Right cardiac atrium (tissue), 5 donors: ENCODE results near the gene SYCP3. TPM values are rescaled to one million over a fixed set of nuclear protein-coding genes. Genes with fewer than 3 reads are reported as not detected.

Experiments
- polyA plus RNA-seq: library from polyadenylated mRNA; stranded (reverse); fragments of 200-250 nt; gene quantifications from one replicate; pipeline ENCODE4 v1.2.3, GENCODE V29; 2013
- total RNA-seq, 4 donors: library from RNA; stranded (reverse); fragmentation: NEBNext Ultra II Directional; extraction: Animal tissue kit (Norgen Biotek cat#: 25700); gene quantifications; one replicate each; pipeline ENCODE4 v1.2.1, GENCODE V29; 2021
- donor health status: healthy with polysubstance abuse.
- donor health status: DM: no; HTN: yes; CAD: no.
- donor health status: DM: no; HTN: no; CAD: no.
- donor health status: DM: no; HTN: yes; CAD: no; lungs with severe emphysema.
- donor health status: DM: yes; HTN: yes; CAD: no.

SYCP3 gene
- total and polyA plus RNA-seq, 5 donors: 0.05 to 0.18 TPM; not detected in 3

Other genes starting within 250 kb of the SYCP3 start
- 10 to 100 TPM; 10.3 to 27.9 (median 18.8) TPM for gene MYBPC1, start 144.5 kb downstream of the SYCP3 start, total RNA-seq
- gene MYBPC1, start 144.5 kb downstream of the SYCP3 start, polyA plus RNA-seq: 15.7 TPM
- gene CHPT1, start 41.8 kb downstream of the SYCP3 start, total RNA-seq: 100 to 1,000 TPM; 148 to 182 (median 165) TPM
- gene CHPT1, start 41.8 kb downstream of the SYCP3 start, polyA plus RNA-seq: 168 TPM
- 10 to 100 TPM; 46.7 to 53.6 (median 50.7) TPM for gene GNPTAB, start 91.5 kb upstream of the SYCP3 start, total RNA-seq
- gene GNPTAB, start 91.5 kb upstream of the SYCP3 start, polyA plus RNA-seq: 25.6 TPM
- 10 to 100 TPM in 1 of 4 donors, 1 to 10 TPM in 3; 6.3 to 13.3 (median 9.0) TPM for gene DRAM1, start 138.1 kb upstream of the SYCP3 start, total RNA-seq
- gene DRAM1, start 138.1 kb upstream of the SYCP3 start, polyA plus RNA-seq: 4.7 TPM